HepG2 (cell line): ENCODE measurements around the gene CTDP1. TPM values are rescaled to one million over a fixed set of nuclear protein-coding genes. Genes with fewer than 3 reads are reported as not detected.

Experiments used
- ATAC-seq: fragments of 200-7000 bp; cut with Tn5 transposase; 3 replicates; pipeline ENCODE4 v1.9.1; 2020; ENCODE audit warnings: mild to moderate bottlenecking, moderate library complexity
- BruUV-seq: library from RNA; stranded (reverse); fragments of 400-500 nt; replicated peaks from 2 replicates; lab custom pipeline; 2021; lab: Mats Ljungman, UMichigan
- CTCF ChIA-PET: fragments of 300-600 bp; formaldehyde crosslinking; extraction: SDS; loops from one replicate; lab custom pipeline; 2021; ENCODE audit warnings: low total read pairs, inconsistent platforms, low intra/inter-chr PET ratio; lab: Yijun Ruan, JAX
- POLR2A ChIA-PET: fragments of 350-600 bp; sonication (Branson Sonifier 250); formaldehyde crosslinking; loops from one replicate; lab custom pipeline; 2020; ENCODE audit warnings: antibody characterized with exemption, inconsistent platforms; lab: Yijun Ruan, JAX
- DNase-seq: peaks from one replicate; pipeline ENCODE4 v3.0.0-alpha.2; 2015; ENCODE audit warnings: low spot score
- FAIRE-seq: peaks from 3 replicates; lab custom pipeline; 2011; peaks lifted over from hg19 to GRCh38; lab: Jason Lieb, UNC
- H2AFZ ChIP-seq: one replicate; pipeline ENCODE4 v1.6.1; 2011; ENCODE audit warnings: low read length, inconsistent platforms
- H3K27ac ChIP-seq: fragments of 300-600 bp; 3 replicates; pipeline ENCODE4 v1.8.0; 2011; ENCODE audit warnings: mixed run types, mild to moderate bottlenecking, mixed read lengths, low read length, inconsistent platforms; ENCODE audit not compliant: insufficient read depth; ENCODE audit errors: extremely low read length
- H3K27me3 ChIP-seq, 2 experiments: fragments of 200-600 bp in 1 of 2; 2 replicates in 1 of 2; 3 replicates in 1 of 2; pipeline versions ENCODE4 v1.6.0 to v1.8.0; 2011; ENCODE audit warnings: low read length in 2 of 2, mild to moderate bottlenecking in 2 of 2, moderate library complexity in 2 of 2, inconsistent platforms in 1 of 2; ENCODE audit not compliant: insufficient read depth in 2 of 2, control insufficient read depth in 1 of 2
- H3K36me3 ChIP-seq, 2 experiments: fragments of 200-600 bp in 1 of 2; replicated peaks in 1 of 2; 2 replicates in 1 of 2; 3 replicates in 1 of 2; pipeline versions ENCODE4 v1.5.1 to v1.8.0; 2011; ENCODE audit warnings: low read length in 2 of 2, inconsistent platforms in 1 of 2; ENCODE audit not compliant: insufficient read depth in 2 of 2, control insufficient read depth in 1 of 2
- H3K4me1 ChIP-seq: 2 replicates; pipeline ENCODE4 v1.5.1; 2012; ENCODE audit warnings: low read length, inconsistent platforms; ENCODE audit not compliant: insufficient read depth
- H3K4me2 ChIP-seq: 2 replicates; pipeline ENCODE4 v1.6.0; 2011; ENCODE audit warnings: low read depth, low read length, inconsistent platforms
- H3K4me3 ChIP-seq, 3 experiments: fragments of 200-600 bp in 1 of 3; sonication (generic), shearing (Covaris generic) in 1 of 3; replicated peaks in 1 of 3; 2 replicates each; pipeline ENCODE4 v1.5.1; 2011 to 2016; ENCODE audit warnings: low read length in 3 of 3, inconsistent platforms in 2 of 3, low read depth in 2 of 3, mild to moderate bottlenecking in 2 of 3, control low read depth in 1 of 3, mixed read lengths in 1 of 3; ENCODE audit not compliant: insufficient read depth in 1 of 3
- H3K79me2 ChIP-seq: one replicate; pipeline ENCODE4 v1.6.1; 2011; ENCODE audit warnings: low read length, inconsistent platforms; ENCODE audit not compliant: insufficient read depth
- H3K9ac ChIP-seq: 2 replicates; pipeline ENCODE4 v1.6.0; 2011; ENCODE audit warnings: mild to moderate bottlenecking, low read depth, low read length, inconsistent platforms; ENCODE audit not compliant: insufficient read depth
- H3K9me3 ChIP-seq: 2 replicates; pipeline ENCODE4 v1.5.1; 2012; ENCODE audit warnings: mild to moderate bottlenecking, low read length
- H4K20me1 ChIP-seq: 2 replicates; pipeline ENCODE4 v1.6.0; 2011; ENCODE audit warnings: inconsistent platforms, mild to moderate bottlenecking, low read length, moderate library complexity; ENCODE audit not compliant: insufficient read depth
- LCORL ChIP-seq, 2 experiments: fragments of 450-650 bp in 1 of 2; sonication (generic) in 1 of 2; formaldehyde crosslinking in 1 of 2; IDR thresholded peaks; 2 replicates each; pipeline versions ENCODE4 v1.5.0 to v1.6.1; 2017 to 2020; ENCODE audit warnings: antibody characterized with exemption in 1 of 2, missing genetic modification reagents in 1 of 2
- MEIS1 ChIP-seq: sonication (generic); formaldehyde crosslinking; IDR thresholded peaks from 2 replicates; pipeline ENCODE4 v1.9.0; 2021; ENCODE audit warnings: mild to moderate bottlenecking, missing genetic modification reagents, moderate library complexity, borderline replicate concordance
- PHF20 ChIP-seq: sonication (generic); formaldehyde crosslinking; IDR thresholded peaks from 2 replicates; pipeline ENCODE4 v1.5.0; 2020; ENCODE audit warnings: mild to moderate bottlenecking, missing genetic modification reagents
- RNF2 ChIP-seq: fragments of 450-650 bp; conservative IDR thresholded peaks from 2 replicates; pipeline ENCODE4 v1.6.1; 2016; ENCODE audit warnings: low read depth
- SCMH1 ChIP-seq: sonication (generic); formaldehyde crosslinking; IDR thresholded peaks from 2 replicates; pipeline ENCODE4 v1.9.0; 2021; ENCODE audit warnings: missing genetic modification reagents, mild to moderate bottlenecking, borderline replicate concordance
- SPEN ChIP-seq: sonication (generic); formaldehyde crosslinking; IDR thresholded peaks from 2 replicates; pipeline ENCODE4 v1.5.1; 2020; ENCODE audit warnings: low read depth, mild to moderate bottlenecking, missing genetic modification reagents
- SSRP1 ChIP-seq: IDR thresholded peaks from 2 replicates; pipeline ENCODE4 v1.6.1; 2016; ENCODE audit warnings: control low read depth
- ZNF678 ChIP-seq: sonication (generic); formaldehyde crosslinking; IDR thresholded peaks from 2 replicates; pipeline ENCODE4 v1.4.0; 2020; ENCODE audit warnings: mild to moderate bottlenecking, missing genetic modification reagents
- WGBS: methylation state at CpG from one replicate; pipeline ENCODE4 v1.1.6; 2017; ENCODE audit warnings: low lambda C conversion rate; 5-methylcytosine and 5-hydroxymethylcytosine counted together
- in situ Hi-C: cut with HindIII; loops from 2 replicates; pipeline ENCODE4 v1.10.0; 2017; ENCODE audit warnings: low pct_unique_long_range_greater_than_20kb; ENCODE audit not compliant: extremely low pct_ligation_motif_present
- intact Hi-C: fragments of 100-400 bp; cut with micrococcal nuclease; formaldehyde crosslinking; loops from one replicate; pipeline ENCODE4 v1.10.0; 2022; ENCODE audit not compliant: unreplicated experiment
- polyA plus RNA-seq, 8 experiments: library from polyadenylated mRNA; depleted of rRNA in 3 of 8; stranded (reverse) in 7 of 8; unstranded in 1 of 8; fragments of >200 nt; fragmentation: Illumina TruSeq in 4 of 8; extraction: Trizol in 4 of 8; gene quantifications; 2 replicates each; pipeline versions ENCODE4 v1.2.1 to v1.2.3, GENCODE V29; 2011 to 2016; ENCODE audit warnings: low read depth in 4 of 8, missing spikeins in 1 of 8, mixed read lengths in 1 of 8; ENCODE audit not compliant: insufficient read depth in 1 of 8
- total RNA-seq, 5 experiments: library from RNA; depleted of rRNA; stranded (reverse); fragments of >200 nt; fragmentation: Illumina TruSeq; extraction: Trizol; gene quantifications; 2 replicates each; pipeline ENCODE4 v1.2.3, GENCODE V29; 2016; ENCODE audit warnings: low read depth in 1 of 5
- TF ChIP-seq, protein P1 (sequence below): IDR thresholded peaks from 2 replicates; pipeline ENCODE4 v1.6.1; 2012; ENCODE audit warnings: low read length, improper control_type of control experiment
- TF ChIP-seq, protein P2 (sequence below): sonication (generic); formaldehyde crosslinking; IDR thresholded peaks from 2 replicates; pipeline ENCODE4 v1.5.0; 2020; ENCODE audit warnings: missing genetic modification reagents, mild to moderate bottlenecking, borderline replicate concordance
- TF ChIP-seq, protein P3 (sequence below): sonication (generic); formaldehyde crosslinking; IDR thresholded peaks from 2 replicates; pipeline ENCODE4 v1.5.0; 2020; ENCODE audit warnings: mild to moderate bottlenecking, missing genetic modification reagents

The CTDP1 gene
- total and polyA plus RNA-seq, 2 of the 13 experiments (the other 11 are each of a cell fraction or from before 2014, with no cell fraction given), result 6.9 to 11.0 TPM

DNA sequence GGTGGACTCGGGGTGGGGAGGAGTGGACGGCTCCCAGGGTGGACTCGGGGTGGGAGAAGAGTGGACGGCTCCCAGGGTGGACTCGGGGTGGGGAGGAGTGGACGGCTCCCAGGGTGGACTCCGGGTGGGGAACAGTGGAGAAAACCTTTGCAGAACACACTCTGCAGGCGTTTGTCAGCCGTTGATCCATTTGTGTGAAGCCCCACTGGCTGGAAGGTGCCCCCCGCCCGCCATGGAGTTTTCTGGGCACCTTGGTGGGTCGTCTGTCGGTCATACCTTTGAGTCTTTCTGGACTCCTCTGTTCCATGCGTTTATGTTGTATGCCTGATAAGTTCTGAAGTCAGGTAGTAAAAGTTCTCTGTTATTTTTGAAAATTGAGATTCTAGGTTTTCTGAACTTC, 12.5 kb downstream of the CTDP1 start:
- peaks cover 31% of the 10 kb centered on the region for H3K79me2 ChIP-seq
- no peak overlapping the region for H3K4me3 ChIP-seq
- no peak overlapping the region for H3K27ac ChIP-seq
- H3K9ac ChIP-seq, result no peak overlapping the region
- H4K20me1 ChIP-seq, result peaks cover 4% of the 10 kb centered on the region; the same call in 1 of the 2 replicates
- BruUV-seq, result no TSS peak
- DNase-seq (no peak), FAIRE-seq (no peak), ATAC-seq (no peak)
- WGBS, result 90% methylated on average over 12 of the region's 14 CpGs
- in situ Hi-C loops, result no loop called here
- intact Hi-C loops, result no loop called here
- CTCF ChIA-PET, result no interaction called here
- H3K9me3 ChIP-seq, result no peaks in the 10 kb centered on the region
- H3K36me3 ChIP-seq, result peaks cover 1 to 9% of the 10 kb centered on the region in 2 experiments; a peak in 3 of 5 replicates
- H2AFZ ChIP-seq, result no peak overlapping the region
- POLR2A ChIA-PET, result no interaction called here
- H3K27me3 ChIP-seq, result no peaks in the 10 kb centered on the region
- no peaks in the 10 kb centered on the region for H3K4me1 ChIP-seq
- H3K4me2 ChIP-seq, result no peak overlapping the region
- TF ChIP-seq RNF2 (no peak), SCMH1 (CRISPR knock-in tag) (no peak), PHF20 (no peak), LCORL (IDR thresholded peaks at IDR 0.05) (no peak), LCORL (CRISPR knock-in tag; IDR thresholded peaks at IDR 0.05) (no peak), SSRP1 (CRISPR knock-in tag) (no peak), SPEN (CRISPR knock-in tag) (no peak), MEIS1 (no peak), ZNF678 (CRISPR knock-in tag) (no peak)
- TF ChIP-seq, protein P1, sequence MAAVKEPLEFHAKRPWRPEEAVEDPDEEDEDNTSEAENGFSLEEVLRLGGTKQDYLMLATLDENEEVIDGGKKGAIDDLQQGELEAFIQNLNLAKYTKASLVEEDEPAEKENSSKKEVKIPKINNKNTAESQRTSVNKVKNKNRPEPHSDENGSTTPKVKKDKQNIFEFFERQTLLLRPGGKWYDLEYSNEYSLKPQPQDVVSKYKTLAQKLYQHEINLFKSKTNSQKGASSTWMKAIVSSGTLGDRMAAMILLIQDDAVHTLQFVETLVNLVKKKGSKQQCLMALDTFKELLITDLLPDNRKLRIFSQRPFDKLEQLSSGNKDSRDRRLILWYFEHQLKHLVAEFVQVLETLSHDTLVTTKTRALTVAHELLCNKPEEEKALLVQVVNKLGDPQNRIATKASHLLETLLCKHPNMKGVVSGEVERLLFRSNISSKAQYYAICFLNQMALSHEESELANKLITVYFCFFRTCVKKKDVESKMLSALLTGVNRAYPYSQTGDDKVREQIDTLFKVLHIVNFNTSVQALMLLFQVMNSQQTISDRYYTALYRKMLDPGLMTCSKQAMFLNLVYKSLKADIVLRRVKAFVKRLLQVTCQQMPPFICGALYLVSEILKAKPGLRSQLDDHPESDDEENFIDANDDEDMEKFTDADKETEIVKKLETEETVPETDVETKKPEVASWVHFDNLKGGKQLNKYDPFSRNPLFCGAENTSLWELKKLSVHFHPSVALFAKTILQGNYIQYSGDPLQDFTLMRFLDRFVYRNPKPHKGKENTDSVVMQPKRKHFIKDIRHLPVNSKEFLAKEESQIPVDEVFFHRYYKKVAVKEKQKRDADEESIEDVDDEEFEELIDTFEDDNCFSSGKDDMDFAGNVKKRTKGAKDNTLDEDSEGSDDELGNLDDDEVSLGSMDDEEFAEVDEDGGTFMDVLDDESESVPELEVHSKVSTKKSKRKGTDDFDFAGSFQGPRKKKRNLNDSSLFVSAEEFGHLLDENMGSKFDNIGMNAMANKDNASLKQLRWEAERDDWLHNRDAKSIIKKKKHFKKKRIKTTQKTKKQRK, result no peak
- TF ChIP-seq, protein P2, sequence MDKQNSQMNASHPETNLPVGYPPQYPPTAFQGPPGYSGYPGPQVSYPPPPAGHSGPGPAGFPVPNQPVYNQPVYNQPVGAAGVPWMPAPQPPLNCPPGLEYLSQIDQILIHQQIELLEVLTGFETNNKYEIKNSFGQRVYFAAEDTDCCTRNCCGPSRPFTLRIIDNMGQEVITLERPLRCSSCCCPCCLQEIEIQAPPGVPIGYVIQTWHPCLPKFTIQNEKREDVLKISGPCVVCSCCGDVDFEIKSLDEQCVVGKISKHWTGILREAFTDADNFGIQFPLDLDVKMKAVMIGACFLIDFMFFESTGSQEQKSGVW, result no peak
- TF ChIP-seq, protein P3, sequence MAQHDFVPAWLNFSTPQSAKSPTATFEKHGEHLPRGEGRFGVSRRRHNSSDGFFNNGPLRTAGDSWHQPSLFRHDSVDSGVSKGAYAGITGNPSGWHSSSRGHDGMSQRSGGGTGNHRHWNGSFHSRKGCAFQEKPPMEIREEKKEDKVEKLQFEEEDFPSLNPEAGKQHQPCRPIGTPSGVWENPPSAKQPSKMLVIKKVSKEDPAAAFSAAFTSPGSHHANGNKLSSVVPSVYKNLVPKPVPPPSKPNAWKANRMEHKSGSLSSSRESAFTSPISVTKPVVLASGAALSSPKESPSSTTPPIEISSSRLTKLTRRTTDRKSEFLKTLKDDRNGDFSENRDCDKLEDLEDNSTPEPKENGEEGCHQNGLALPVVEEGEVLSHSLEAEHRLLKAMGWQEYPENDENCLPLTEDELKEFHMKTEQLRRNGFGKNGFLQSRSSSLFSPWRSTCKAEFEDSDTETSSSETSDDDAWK (CRISPR knock-in tag), result no peak
